NCI-H2029 (cell line): ENCODE results near the gene SEL1L.
A peak's percentile ranks its signal among the peaks of the same experiment; 100 is the strongest.
"Not testable (repeated sequence)": the region's sequence is repeated elsewhere in the genome, so short reads cannot be mapped to it uniquely, and the experiment has no call there.

Experiments used
- DNase-seq: peaks from one replicate; lab custom pipeline; 2025; lab: John Stamatoyannopoulos, UW

The SEL1L gene

DNA sequence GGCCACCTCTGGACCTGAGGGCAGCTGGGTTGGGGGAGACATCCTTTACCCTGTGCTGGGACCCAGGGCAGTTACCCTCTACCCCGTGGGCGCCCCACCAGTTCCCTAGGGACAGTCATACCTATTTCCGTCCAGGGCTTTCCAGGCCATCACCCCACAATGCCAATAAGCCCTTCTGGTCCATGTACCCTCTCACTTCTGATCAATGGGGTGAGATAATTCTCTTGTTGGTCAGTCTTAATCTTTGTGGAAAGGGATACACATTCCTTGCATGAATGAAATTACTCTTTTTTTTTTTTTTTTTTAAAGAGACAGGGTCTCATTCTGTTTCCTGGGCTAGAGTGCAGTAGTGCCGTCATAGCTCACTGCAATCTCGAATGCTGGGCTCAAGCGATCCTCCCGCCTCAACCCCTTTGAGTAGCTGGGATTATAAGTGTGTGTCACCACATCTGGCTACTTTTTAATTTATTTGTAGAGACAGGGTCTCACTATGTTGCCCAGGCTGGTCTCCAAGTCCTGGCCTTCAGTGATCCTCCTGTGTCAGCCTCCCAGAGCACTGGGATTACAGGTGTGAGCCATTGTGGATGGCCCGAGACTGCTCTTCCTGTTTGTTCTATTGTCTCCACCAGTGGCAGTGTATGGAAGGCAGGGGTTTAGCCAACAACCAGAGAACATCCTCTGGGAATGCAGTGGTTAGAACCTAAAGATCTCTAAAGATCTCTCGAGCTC is 87.2 kb downstream of the SEL1L start:
- DNase-seq: no peak

DNA sequence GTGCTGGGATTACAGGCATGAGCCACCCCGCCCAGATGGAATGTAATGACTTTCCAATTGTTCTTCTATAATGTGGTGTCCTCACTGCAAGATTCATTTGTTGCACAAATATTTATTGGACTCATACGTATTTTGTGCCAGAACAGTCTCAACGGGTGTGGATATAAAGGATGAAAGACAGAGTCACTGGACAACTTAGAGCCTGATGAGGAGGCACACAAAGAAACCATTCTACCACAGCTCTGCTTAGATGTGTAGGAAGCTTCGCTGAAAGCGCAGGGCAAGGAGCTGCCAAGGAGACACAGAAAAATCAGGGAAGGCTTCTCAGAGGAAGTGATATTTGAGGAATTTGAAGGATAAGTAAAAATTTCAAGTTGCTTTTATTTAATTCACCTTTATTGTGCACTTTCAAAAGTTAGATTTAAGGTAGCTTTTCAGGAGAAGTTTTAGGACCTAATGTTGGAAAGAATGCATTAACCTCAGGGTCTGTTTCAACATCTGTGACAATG is 92.0 kb downstream of the SEL1L start:
- no peak for DNase-seq

DNA sequence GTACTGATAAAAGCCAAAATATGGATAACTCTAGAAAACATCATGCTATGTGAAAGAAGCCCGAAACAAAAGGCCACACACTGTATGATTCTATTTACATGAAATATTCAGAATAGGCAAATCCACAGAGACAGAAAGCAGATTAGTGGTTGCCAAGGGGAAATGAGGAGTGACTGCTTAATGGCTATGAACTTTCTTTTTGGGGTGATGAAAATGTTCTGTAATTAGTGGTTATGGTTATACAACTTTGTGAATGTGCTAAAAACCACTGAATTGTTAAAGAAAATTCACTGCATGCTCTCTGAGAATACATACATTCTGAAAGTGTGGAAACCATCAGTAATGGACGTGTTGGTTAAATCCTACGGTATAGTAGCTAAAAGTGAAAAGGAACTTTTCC is 93.6 kb downstream of the SEL1L start:
- no peak for DNase-seq

DNA sequence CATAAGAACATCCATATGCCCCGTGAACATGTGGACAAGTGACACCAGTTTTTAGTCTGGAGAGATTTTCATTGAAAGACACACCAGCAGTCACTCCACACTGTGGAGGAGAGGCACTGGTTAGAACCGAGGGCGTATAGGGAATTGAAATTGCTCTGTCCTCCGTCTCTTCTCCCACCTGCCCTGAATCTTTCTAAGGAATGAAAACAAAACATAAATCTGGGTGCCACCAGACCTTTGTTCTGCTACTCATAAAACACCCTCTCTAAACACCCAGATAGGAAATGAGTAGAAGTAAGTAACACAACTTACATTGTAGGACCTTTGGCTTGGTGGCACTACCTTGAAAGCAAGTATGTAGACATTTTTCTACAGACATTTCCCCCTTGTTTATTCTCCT is 96.4 kb downstream of the SEL1L start:
- no peak for DNase-seq

DNA sequence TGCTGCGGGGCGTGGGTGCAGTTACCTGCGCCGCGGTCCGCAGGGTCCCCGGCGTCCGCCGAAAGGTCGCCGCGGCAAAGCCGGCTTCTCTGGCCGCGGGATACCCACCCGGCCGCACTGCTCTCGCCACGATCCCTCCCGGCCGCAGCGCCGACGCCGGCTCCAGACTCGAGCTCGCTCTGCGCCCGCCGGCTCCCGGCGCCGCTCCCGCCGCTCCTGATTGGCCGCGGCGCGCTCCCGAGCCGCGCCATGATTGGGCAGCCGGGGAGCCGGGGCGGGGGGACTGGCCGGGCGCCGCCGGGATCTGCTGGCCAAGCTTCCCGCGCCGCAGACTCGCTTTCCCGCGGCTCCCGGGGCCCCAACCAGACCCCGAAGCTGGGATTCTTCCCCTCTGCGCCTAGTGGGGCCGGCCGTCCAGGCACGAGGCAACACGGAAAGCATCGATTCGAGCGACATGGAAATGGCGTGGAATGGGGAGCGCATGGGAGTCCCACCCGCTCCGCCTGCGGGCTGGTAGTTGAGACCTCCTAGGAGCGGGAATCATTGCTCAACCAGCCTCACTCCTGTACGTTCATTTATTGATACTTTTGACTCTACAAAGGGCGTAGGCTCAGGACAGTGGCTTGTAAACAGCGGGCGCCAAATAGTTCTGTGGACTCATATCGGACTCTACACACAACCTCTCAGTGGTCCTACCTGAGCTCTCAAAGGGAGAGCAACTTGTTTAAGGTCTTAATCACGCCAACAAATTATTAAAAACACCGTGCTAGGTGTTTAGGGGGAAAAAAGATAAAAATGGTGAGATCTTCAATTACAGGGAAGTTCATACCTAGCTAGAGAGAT is 97.1 kb downstream of the SEL1L start:
- peak; percentile 37 for DNase-seq

DNA sequence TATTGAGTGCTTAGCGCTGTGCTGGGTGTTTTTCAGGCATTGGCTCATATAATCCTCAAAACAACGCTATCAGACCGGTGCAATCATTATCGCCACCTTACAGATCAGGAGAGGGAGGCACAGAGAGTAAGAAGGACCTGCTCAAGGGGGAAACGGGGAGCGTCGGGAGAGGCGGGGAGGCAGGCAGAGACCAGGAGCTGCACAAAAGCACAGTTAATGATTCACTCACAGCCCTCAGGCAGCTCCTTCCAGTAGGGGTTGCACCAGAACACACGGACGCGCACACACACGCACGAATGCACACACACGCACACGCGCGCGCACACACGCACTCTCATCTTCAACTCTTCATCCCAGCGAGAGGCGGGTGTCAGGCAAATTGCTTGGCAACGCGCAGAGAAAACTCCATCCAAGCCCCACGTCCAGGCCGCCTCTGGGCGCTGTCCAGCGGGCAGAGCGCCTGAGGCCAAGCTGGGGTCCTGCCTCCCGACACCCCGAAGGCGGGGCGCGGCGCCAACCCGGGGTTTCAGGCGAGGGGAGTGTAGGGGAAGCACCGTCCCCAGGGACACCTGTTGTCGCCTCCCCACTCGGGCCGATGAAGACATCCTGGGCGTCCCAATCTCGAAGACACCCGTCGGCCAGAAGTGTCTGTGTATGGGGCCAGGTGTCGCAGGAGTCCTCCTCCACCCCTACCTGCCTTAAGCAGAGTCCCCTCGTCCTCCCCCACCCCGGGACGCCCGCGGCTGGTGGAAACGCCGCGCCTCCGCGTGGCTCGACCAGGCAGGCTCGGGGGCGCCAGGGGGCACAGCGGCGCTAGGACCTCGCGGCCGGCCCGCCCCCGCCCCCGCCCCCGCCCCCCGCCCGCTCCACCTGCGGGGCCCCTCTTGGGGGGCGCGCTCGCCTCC is 98.0 kb downstream of the SEL1L start:
- no peak for DNase-seq

DNA sequence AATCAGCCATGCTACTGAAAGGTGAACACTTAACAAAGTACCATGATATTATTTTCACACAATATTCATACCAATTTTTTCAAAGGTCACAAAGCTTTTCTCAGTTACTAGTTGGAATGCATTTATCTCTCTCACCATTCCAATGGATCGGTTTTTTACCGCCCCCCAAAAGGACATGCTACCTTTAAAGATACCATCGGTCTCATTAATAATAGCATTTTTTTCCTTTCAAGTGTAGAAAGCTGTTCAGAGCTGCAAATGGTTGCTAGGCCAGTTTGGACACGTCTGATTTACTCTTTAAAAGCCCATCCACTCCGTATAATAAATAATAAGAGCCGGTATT is 98.6 kb downstream of the SEL1L start:
- no peak for DNase-seq

DNA sequence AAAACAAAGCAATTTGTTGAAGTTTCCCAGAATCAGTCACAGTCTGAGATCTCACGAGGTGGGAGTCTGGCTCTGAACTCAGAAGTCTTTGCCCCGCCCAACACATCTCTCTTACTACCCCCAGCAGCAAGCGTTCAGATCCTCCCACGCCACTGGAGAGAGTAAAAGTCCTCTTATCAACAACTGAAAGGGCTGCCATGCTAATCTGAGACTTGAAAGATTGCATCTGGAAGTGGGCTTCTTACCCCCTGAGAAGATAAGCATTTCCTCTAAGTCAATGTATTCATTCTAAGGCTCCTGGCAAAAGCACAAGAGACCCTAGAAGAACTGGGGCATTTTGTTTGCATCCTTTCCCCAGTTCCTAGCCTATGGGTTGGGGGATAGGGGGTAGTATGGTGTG is 99.4 kb downstream of the SEL1L start:
- no peak for DNase-seq

DNA sequence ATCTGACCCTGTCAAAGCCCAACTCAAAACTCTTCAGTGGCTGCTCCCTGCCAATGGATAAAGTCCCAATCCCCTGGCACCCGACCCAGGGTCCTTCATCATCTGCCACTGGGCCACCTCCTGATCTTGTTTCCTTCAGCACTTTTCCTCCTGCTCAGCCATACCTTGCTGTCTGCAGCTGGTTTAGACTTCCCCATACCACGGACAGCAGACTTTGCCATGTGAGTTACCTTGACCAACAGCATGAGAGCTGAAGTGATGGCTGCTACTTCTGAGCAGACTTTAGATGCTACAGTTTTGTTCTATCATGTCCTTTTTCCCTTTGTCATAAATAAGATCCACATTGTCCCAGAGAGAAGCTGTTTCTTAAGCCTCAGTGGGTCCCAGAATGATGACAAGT is 100.3 kb downstream of the SEL1L start:
- no peak for DNase-seq

DNA sequence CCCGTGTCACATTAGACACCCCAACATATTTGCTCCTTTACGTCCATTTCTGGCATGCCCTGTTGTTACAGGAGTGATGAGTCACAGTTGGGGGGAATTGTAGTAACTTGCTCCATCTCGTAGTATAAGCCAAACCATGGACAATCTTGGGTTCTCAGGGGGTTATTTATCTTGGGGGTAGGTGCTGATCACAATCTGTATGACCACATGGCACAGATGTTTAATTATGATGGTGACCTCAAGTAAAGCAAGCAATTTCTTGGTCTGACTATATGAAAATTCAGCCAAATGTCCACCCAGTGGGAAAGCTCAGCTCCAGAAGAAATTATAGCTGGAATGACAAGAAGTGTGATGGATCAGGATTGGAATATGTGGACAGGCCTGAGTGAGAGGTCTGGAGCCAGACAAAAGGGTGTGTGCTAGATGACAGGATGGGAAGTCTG is 101.4 kb downstream of the SEL1L start:
- DNase-seq: no peak

DNA sequence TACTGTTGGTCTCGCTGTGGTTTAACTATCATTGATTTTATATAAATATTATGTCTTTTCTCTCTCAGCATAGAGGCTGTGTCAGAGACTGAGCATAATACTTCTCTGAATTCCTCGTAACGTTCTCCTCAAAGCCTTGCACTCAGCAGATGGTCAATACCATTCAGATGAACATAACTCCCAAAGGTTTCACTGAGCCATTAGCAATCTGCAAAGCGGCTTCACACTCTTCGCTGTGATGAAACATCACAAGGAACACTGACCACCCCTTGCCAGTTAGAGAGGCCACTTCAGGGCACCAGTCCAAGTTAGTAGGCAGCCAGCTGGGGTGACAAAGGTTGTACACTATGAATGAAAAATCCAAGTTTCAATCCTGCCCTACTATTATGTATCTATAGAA is 103.4 kb downstream of the SEL1L start:
- no peak for DNase-seq

DNA sequence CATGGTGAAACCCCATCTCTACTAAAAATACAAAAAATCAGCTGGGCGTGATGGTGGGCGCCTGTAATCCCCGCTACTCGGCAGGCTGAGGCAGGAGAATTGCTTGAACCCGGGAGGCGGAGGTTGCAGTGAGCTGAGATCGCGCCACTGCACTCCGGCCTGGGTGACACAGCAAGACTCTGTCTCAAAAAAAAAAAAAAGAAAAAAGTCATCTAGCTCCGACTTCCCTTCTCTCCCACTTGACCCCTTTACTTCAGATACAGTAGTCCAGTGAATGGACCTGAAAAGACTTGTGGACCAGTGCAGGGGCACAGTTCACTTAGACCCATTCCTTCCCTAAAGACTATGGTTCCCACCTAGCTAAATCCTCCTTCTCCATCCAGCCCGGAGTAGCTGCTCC is 103.9 kb downstream of the SEL1L start:
- DNase-seq: not testable (repeated sequence)

DNA sequence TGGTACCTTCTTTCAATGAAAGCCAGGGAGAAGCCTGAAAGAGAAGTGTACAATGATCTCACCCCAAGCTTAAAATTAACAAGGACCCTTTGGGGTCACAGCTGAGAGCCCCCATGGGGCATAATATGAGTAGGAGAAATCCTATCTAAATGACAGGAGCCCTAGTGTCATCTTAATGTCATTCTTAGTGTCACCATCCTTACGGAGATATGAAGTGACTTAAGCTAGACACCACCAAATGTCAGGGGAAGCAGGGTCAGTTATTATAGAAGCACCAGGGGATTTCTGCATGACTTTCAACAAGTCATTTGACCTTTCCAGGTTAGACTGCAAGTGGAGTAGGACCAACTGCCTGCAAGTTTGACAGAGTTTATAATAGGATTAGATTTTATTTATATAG is 104.6 kb downstream of the SEL1L start:
- DNase-seq: no peak

DNA sequence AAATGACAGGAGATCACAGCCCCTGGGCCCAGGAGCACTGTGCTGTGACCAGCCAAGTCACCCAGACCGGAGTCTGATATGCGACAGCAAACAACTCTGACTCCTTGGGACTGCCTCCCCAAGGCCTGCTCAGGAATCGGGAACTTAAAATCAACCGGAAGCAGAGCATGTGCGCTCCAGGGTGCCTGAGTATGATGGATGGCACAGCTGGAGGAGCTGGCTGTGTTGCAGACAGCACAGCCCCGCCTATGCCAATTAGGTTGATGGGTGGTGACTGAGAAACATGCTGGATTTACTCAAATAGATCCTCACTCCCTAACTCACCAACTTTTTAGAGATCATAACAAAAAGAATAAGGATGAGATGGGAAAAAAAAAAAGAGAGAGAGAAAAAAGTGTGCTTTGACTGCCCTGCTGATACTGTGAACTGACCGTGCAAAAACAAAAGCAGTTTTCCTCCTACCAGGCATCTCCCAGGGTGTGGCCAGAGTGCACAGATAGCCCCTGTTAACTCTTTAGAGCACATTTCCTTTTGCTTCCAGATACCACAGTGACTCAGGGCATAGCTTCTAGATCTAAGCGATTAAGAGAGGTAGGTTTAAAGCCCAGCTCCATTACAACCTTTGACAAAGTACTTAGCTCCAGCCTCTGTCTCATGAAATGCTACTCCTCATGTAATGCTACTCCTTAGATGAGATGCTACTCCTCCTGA is 106.2 kb downstream of the SEL1L start:
- DNase-seq: no peak

DNA sequence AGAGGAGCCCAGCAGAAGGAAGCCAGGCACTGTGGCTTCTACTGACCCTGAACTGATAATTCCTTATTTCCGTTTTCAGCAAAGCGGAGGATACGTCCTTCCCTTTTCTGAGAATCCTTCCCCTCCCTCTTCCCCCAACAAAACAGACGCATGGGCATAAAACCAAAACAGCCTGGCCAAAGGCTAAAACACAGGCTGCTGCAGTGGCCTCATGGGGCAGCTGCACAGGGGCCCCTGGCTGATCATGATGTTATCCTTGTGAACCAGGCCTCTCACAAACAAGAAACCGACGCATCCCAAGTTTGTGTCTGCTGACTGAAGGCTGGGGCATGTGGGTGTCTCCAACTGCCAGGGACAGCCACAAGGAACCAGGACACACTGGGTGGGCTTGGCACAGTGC is 110.1 kb downstream of the SEL1L start:
- no peak for DNase-seq
